HG02852 (cell line): ENCODE data around the gene HPN.

Experiments used
- ATAC-seq: cut with Tn5 transposase; IDR thresholded peaks from one replicate; pipeline ENCODE4 v1.9.1; 2021; ENCODE audit warnings: mild to moderate bottlenecking, moderate library complexity; ENCODE audit not compliant: unreplicated experiment

HPN gene

DNA sequence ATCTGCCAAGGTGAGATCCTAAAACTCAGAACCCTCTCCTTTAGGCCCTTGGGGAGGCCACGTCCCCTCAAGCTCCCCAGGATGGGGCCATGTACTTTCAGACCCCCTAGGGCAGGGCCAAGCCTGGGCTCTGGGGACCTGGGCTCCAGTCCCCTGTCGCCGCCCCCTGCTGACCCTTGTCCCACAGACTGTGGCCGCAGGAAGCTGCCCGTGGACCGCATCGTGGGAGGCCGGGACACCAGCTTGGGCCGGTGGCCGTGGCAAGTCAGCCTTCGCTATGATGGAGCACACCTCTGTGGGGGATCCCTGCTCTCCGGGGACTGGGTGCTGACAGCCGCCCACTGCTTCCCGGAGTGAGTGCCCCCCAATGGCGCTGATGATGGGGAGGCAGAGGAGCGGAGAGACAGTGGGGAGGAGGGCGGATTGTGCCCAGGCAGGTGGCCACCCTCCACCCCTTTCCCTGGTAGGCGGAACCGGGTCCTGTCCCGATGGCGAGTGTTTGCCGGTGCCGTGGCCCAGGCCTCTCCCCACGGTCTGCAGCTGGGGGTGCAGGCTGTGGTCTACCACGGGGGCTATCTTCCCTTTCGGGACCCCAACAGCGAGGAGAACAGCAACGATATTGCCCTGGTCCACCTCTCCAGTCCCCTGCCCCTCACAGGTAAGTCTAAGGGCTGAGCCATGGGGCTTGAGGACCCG lies 18.8 kb downstream of the HPN start:
- ATAC-seq = no peak

- ATAC-seq = no peak
Measured at GRCh38 chr19:35061583-35062373, 20.3 kb downstream of the HPN start.

- no peak for ATAC-seq
Measured at GRCh38 chr19:35062942-35063341, 21.4 kb downstream of the HPN start.

GRCh38 chr19:35063940-35064818 lies 22.7 kb downstream of the HPN start:
- no peak for ATAC-seq

GRCh38 chr19:35065574-35065973 lies 24.1 kb downstream of the HPN start:
- no peak for ATAC-seq

DNA sequence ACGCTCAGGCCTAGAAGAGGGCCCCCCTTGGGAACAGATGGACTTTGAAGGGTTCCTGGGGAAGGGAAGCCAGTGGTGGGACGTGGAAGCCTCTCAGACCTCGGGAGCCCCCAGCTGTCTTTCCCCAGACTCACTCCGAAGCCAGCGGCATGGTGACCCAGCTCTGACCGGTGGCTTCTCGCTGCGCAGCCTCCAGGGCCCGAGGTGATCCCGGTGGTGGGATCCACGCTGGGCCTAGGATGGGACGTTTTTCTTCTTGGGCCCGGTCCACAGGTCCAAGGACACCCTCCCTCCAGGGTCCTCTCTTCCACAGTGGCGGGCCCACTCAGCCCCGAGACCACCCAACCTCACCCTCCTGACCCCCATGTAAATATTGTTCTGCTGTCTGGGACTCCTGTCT lies 24.6 kb downstream of the HPN start:
- ATAC-seq = no peak

DNA sequence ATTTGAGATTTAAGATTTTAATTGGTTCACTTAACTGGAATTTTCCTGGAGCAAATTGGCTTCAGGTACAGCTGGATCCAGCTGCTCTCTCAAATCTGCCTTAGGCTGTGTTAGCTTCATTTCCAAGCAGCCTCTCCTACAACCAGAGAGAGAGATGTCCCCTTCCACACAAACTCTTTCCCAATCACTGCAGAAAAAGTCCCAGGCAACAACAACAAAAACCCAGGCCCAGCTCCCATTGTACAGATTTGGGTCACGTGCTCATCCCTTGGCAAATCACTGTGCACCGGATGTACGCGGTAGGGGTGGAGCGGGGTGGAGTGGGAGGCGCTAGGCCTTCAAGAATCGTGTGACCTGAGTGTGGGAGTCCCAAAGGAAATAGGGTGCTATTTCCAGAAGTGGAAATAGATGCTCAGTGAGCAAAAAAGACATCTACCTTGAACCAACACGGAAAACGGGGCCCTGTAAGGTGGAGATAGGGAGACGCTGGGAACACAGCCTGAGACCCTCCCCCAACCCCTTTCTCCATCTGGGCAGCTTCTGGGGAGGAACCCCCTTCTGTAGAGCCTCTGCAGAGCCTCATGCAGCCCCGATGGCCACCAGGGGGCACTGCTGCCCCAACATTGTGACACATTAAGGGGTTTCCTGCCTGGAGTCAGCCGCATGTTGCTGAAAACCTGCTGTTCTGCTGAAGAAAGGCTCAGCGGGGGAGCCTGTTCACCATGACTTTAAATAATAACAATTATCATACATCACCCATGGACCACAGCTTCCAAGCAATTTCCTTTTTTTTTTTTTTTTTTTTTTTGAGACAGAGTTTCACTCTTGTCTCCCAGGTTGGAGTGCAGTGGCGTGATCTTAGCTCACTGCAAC lies 25.4 kb downstream of the HPN start:
- peak; percentile 51 for ATAC-seq

- ATAC-seq = no peak
Measured at GRCh38 chr19:35068941-35069634, 27.6 kb downstream of the HPN start.

DNA sequence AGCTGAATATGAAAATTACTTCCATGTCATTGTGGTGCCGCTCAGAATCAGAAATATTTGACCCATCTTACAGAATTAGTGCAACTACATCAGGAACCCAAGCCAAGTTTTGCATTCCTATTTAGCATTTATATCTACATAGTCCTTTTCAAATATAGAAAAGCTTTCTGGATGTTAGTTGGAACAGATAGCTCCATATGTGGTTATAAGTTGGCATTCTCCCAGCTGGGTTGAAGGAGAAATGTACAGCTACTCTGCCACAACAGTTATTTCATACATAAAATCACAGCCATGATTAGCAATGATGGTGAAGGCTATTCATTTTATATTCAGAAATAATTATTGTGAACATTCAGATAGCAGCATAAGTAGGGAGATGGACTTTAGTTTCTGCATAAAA lies 28.2 kb downstream of the HPN start:
- no peak for ATAC-seq

GRCh38 chr19:35070471-35070870 lies 28.9 kb downstream of the HPN start:
- no peak for ATAC-seq

DNA sequence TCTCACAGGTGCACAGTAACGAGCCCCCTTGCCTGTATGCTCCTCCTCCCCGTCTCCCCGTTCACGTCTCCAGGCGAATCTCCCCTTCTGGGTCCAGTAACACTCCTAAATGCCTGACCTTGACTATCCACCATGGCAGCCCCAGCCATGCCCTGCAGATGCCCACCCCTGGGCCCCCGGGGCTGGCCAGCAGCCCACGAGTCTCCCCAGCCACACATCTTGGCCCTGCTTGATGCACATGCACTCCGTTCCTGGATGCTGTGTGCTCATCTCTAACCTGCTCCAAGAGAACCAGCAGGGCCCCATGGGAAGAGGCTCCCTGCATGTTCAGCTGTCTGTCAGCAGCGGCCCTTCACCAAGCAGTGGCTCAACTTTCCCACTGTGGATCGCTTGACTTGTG lies 32.0 kb downstream of the HPN start:
- ATAC-seq = no peak

- no peak for ATAC-seq
Measured at GRCh38 chr19:35073941-35074340, 32.4 kb downstream of the HPN start.

- no peak for ATAC-seq
Measured at GRCh38 chr19:35074426-35075201, 33.1 kb downstream of the HPN start.

DNA sequence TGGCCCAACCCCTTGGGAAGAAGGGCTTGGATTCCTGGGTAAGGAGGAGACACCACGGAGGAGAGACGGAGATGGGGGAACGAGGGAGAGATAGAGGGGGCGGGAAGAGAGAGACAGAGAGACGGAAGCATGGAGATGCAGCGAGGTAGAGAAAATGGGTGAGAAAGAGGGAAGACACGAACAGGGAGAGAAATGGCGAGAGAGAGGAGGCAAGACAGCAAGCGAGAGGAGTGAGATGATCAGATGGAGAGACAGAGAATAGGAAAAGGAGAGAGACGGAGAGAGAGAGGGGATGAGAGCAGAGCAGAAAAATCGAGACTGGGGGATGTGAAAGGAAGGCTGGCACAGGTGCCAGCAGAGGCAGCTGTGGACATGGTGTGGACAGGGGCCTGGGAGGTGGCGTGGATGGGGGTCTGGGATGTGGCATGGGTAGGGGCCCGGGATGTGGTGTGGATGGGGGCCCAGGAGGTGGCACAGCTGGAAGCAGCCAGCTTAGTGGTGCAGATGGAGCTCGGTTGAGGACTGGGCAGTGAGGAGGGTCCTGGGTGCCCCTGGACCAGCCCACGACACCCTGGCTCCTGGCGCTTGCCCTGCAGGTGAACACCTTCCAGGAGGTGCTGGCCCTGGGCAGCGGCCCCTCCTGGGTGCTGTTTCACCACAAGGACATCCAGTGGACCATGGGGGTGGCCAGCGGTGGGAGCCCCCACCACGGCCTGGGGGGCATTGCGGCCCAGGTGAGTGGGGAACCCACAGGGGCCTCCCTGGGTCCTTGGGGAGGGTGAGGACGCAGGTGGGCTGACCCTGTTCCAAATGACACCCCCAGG lies 33.9 kb downstream of the HPN start:
- no peak for ATAC-seq

- no peak for ATAC-seq
Measured at GRCh38 chr19:35076026-35076370, 34.5 kb downstream of the HPN start.

DNA sequence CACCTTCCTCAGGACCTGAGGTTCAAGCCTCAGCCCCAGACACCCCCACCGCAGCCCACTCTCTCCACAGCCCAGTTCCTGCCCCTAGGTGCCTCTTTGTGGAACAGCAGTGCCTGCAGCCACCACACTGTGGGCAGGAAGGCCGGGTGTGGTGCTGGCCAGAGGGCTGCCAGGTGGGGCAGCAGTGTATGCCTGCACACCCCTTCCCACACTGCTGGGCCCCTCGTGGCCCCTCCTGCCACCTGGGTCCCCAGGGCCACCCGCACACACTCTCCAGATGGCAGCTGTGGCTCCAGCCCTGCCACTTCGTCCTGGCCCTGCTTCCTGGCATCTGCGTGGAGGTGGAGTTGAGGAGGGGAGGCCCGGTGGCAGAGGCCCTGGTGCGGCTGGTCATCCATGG lies 35.1 kb downstream of the HPN start:
- ATAC-seq = no peak

DNA sequence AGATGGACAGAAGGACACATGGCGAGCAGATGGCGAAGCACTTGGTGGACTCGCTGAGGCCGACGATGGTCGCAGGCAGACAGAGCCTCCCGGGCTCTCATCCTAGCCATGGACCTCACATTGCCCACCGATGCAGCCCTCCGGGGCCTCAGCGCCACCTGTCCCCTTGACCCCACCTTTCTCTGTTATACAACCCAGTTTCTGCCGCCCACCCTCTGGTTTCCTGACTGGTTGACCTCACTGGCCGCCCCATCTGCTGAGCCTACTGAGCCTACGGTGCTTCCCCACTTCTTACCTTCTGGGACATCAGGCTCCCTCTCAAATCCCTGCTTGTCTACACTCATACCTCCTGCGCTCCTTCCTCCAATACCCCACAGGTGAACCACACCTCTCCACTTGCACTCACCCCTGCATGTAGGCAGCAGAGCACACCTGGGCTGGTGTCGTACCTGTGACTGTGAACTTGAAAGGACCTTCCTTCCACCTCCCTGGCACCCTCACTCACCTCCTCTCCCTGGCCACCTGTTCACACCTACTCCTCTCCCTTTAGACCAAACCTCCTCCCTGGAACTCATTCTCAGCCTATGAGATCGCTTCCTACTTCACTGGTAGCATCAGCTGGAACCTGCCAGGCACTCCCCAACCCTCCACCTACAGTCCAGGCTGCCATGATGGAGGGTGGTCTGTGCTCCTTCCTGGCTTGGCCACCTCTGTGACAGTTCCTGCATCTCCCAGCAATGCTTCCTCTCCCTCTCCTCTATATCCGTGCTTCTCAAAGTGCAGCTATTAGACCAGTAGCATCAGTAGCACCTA lies 36.1 kb downstream of the HPN start:
- ATAC-seq = no peak

- ATAC-seq = no peak
Measured at GRCh38 chr19:35079826-35080225, 38.3 kb downstream of the HPN start.
